GM06990 (cell line): Measurements from ENCODE around the gene TBC1D22A.

Experiments
- DNase-seq: peaks from one replicate; pipeline ENCODE4 v3.0.0-alpha.2; 2011; ENCODE audit not compliant: insufficient read length; ENCODE audit errors: extremely low read depth
- H3K27me3 ChIP-seq: replicated peaks from 2 replicates; pipeline ENCODE4 v1.6.0; 2011; ENCODE audit warnings: low read length; ENCODE audit not compliant: control insufficient read depth, insufficient read depth
- H3K36me3 ChIP-seq: 2 replicates; pipeline ENCODE4 v1.5.1; 2011; ENCODE audit warnings: low read length; ENCODE audit not compliant: control insufficient read depth, insufficient read depth
- H3K4me3 ChIP-seq: replicated peaks from 2 replicates; pipeline ENCODE4 v1.5.1; 2011; ENCODE audit warnings: low read depth, mild to moderate bottlenecking, control low read depth, low read length
- TF ChIP-seq, protein P1 (sequence below): IDR thresholded peaks from 2 replicates; pipeline ENCODE4 v1.5.1; 2011; ENCODE audit warnings: low read length, control low read depth, mild to moderate bottlenecking, inconsistent platforms; ENCODE audit not compliant: insufficient read depth, poor library complexity, severe bottlenecking

TBC1D22A gene

DNA sequence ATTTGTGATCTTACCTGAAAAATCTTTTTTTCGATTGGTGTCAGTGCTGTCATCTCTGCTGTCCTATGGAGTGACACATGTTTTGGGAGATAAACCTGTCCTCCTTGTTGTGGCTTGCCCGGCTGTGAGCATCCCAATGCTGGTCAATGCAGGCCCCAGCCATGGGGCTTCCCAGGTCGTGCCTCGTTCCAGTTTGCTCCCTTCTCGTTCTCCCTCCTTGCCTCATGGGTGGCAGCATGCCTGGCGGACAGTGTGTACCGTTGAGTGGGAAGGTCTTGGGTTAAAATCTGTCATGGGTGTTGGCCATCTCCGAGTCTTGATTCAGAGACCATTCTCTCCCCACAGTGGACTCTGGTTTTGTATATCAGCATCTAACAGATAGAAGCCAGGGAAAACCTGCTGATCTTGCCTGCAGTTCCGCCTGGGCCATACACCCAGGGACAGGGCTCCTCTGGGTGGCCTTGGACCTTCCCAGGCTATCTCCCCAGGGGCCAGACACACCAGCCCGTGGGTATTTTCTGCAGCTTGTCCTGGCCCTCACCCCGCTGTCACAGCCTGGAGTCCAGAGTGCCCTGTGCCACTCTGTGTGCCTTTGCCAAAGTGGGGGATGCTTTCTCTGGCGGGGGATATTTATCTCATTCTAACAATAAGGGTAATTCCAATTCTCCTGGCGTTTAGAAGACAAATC lies 208.1 kb downstream of the TBC1D22A start:
- Histone ChIP-seq H3K4me3 (no peak overlapping the region), H3K27me3 (no peaks in the 10 kb centered on the region), H3K36me3 (peaks cover 8% of the 10 kb centered on the region)
- TF ChIP-seq, protein P1, sequence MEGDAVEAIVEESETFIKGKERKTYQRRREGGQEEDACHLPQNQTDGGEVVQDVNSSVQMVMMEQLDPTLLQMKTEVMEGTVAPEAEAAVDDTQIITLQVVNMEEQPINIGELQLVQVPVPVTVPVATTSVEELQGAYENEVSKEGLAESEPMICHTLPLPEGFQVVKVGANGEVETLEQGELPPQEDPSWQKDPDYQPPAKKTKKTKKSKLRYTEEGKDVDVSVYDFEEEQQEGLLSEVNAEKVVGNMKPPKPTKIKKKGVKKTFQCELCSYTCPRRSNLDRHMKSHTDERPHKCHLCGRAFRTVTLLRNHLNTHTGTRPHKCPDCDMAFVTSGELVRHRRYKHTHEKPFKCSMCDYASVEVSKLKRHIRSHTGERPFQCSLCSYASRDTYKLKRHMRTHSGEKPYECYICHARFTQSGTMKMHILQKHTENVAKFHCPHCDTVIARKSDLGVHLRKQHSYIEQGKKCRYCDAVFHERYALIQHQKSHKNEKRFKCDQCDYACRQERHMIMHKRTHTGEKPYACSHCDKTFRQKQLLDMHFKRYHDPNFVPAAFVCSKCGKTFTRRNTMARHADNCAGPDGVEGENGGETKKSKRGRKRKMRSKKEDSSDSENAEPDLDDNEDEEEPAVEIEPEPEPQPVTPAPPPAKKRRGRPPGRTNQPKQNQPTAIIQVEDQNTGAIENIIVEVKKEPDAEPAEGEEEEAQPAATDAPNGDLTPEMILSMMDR = no peak
- DNase-seq = no peak

DNA sequence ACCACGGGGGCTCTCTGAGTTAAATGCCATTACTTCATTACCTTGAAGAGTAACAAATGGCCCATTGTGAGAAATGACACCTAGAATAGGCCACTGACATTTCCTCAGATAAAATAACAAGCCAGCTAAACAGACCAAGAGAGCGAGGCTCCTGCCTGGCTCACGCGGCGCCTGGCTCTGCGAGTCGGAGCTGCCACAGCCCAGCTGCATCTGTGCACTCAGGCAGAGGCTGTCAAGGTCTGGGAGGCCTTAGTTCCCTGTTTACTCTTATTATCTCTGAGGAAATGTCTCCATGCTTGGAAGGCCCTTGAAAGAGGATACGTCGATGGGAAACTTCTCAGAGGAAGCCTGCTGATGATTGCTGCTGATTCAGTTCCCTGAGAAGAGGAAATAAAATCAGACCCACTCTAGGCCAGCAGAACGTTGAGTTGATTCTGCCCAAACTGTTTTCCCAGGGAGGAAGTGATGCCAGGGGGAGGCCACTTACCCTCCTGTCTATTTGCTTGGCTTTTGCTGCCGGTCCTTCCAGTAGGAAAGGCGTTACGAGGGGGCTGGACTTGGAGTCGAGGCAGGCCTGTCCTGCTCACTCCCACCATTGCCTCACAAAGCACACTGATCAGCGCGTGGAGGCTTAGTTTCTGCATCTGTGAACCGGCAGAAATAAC lies 208.8 kb downstream of the TBC1D22A start:
- Histone ChIP-seq H3K27me3 (no peaks in the 10 kb centered on the region), H3K36me3 (peaks cover 10% of the 10 kb centered on the region), H3K4me3 (no peak overlapping the region)
- no peak for DNase-seq
- TF ChIP-seq, protein P1 = no peak

DNA sequence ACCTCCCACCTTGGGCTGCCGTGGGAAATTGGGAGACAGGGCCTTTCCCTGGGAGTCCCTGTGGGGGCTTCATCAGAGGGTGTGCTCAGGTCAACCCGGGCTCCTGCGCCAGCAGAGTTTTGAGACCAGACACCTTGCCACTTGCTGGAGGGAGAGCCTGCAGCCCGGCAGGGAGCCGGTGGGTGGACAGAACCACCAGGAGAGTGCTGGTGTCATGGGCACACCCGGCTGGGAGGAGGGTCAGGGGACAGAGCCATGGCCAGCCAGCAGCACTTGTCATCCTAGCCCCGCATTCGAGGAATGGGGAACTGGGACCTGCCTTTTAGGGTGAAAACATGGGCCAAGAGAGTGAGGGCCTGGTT lies 209.3 kb downstream of the TBC1D22A start:
- H3K27me3 ChIP-seq = no peaks in the 10 kb centered on the region
- TF ChIP-seq, protein P1 = no peak
- H3K4me3 ChIP-seq = no peak overlapping the region
- peaks cover 15% of the 10 kb centered on the region for H3K36me3 ChIP-seq
- no peak for DNase-seq

DNA sequence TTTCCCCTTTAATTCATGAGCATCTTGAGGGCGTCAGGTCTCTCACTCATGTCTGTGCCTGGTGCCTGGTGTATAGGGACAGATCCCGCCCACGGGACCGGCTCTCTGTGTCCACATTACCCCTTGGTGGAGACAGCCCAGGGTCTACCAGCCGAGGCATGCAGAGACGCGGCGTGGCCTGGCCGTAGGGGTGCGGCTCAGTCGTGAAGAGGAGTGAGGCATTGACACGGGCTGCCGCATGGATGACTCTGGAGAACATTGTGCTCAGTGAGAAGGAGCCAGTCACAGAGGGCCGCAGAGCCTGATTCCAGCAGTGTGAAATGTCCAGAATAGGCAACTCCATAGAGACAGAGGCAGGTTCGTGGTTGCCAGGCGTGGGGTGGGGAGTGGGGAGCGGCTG lies 209.8 kb downstream of the TBC1D22A start:
- Histone ChIP-seq H3K27me3 (no peaks in the 10 kb centered on the region), H3K36me3 (peaks cover 16% of the 10 kb centered on the region), H3K4me3 (no peak overlapping the region)
- TF ChIP-seq, protein P1 = no peak
- no peak for DNase-seq

DNA sequence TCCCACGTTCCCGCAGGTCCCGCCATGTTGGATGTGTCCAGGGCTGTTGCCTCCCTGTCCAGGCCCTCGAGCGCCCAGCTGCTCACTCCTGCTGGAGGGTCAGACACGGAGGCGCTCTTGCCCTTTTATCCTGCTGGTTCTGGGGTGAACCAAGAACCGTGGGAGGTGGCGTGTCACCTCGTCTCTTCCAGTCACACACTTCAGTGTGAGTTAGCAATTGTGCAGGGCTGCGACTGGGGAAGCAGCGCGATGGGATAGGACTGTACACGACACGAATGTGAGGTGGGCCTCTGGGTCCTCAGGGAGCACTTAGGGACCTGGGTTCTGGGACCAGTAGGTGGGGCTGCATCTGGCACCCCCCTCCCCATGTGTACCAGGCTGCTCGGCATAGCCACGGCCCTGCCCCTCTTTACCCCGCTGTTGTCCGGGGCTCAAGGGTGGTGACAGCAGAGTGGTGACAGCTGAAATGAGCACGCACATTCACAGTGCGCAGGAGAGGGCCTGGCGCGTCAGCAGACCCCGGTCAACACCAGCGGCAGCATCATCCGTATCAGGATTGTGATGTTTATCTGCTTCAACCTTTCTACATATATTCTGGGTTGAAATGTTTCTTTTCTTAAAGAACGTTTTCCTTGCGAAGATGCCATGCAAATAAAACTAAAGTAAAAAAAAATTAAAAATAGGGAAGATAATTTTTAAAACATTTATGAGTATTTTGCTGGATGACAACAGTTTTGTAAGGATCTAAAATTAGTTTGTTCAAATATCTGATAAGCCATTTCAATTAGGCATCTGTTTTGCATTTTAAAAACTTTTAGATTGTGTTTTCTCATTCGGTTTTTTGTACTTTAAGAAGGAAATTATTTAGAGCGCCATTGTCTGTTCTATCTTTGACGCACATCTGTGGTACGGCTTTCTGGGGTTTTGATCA lies 210.7 kb downstream of the TBC1D22A start:
- Histone ChIP-seq H3K27me3 (no peaks in the 10 kb centered on the region), H3K4me3 (no peak overlapping the region), H3K36me3 (peaks cover 16% of the 10 kb centered on the region)
- TF ChIP-seq, protein P1 = no peak
- no peak for DNase-seq
